Uterus (tissue), 4 donors: ENCODE measurements around the gene ASB10. TPM values are rescaled to one million over a fixed set of nuclear protein-coding genes. Genes with fewer than 3 reads are reported as not detected.

Experiments
- DNase-seq, 2 donors: peaks; one replicate each; pipeline ENCODE4 v3.0.0-alpha.2; 2019 to 2020
- H3K27ac ChIP-seq, 2 donors: fragments of 200-600 bp; sonication (generic); 1 replicate in 1 of 2; 2 replicates in 1 of 2; pipeline ENCODE4 v1.5.1; 2016 to 2018
- H3K27me3 ChIP-seq, 2 donors: fragments of 200-600 bp; sonication (generic); one replicate each; pipeline ENCODE4 v1.5.1; 2018 to 2019; ENCODE audit warnings: control low read depth in 1 of 2
- H3K36me3 ChIP-seq, 2 donors: fragments of 200-600 bp; sonication (generic); one replicate each; pipeline ENCODE4 v1.5.1; 2019; ENCODE audit warnings: control low read depth in 1 of 2
- H3K4me1 ChIP-seq, 2 donors: fragments of 200-600 bp; sonication (generic); one replicate each; pipeline ENCODE4 v1.5.1; 2018 to 2019; ENCODE audit warnings: control low read depth in 1 of 2
- H3K4me3 ChIP-seq, 2 donors: fragments of 200-600 bp; sonication (generic); 1 replicate in 1 of 2; 2 replicates in 1 of 2; pipeline ENCODE4 v1.5.1; 2018 to 2019; ENCODE audit warnings: mild to moderate bottlenecking in 1 of 2
- H3K9me3 ChIP-seq, 2 donors: fragments of 200-600 bp; sonication (generic); one replicate each; pipeline ENCODE4 v1.5.1; 2019; ENCODE audit warnings: control low read depth in 1 of 2
- CTCF ChIP-seq, 4 experiments: fragments of 200-600 bp in 2 of 4; fragments of 450-650 bp in 2 of 4; sonication (generic) in 2 of 4; IDR thresholded peaks; one replicate each; pipeline ENCODE4 v1.5.1; 2016 to 2019; ENCODE audit warnings: antibody characterized with exemption in 4 of 4, mild to moderate bottlenecking in 2 of 4, moderate library complexity in 1 of 4
- POLR2A ChIP-seq, 2 donors: fragments of 450-650 bp; IDR thresholded peaks; one replicate each; pipeline ENCODE4 v1.6.1; 2016; ENCODE audit warnings: antibody characterized with exemption in 2 of 2, mild to moderate bottlenecking in 1 of 2, moderate library complexity in 1 of 2
- intact Hi-C: fragments of 100-400 bp; cut with DNase I; formaldehyde crosslinking; loops from one replicate; pipeline ENCODE4 v1.15.1; 2023; ENCODE audit warnings: low total_unique reads
- total RNA-seq, 4 donors: library from RNA; depleted of rRNA in 3 of 4; stranded (reverse); fragments of >200 nt in 3 of 4; gene quantifications; one replicate each; pipeline versions ENCODE4 v1.1.0 to v1.2.4, GENCODE V29; 2014 to 2023
- donor health status: DM: yes; HTN: yes; CAD: no.

Gene ASB10
- total RNA-seq, 4 donors from 2014 or later = not detected

DNA sequence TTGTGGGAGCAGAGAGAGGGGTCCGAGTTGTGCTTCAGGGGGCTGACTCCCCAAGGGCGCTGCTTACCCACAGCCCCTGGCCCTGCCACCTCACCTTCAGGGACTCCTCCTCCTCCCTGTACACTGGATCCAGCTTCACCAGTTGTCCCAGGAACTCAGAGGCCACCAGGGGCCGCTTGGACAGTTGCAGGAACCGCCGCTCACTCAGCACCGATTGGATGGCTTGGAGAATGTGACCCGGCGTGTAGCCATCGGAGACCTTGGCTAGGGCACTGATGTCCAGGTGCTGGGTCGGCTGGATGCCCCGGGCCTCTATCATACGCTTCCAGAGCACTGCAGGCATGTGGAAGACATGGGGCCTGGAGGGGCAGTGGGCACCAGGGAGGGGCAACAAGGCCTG lies 4.5 kb upstream of the ASB10 start:
- Histone ChIP-seq H3K4me1 (no peaks in the 10 kb centered on the region), H3K27me3 (no peaks in the 10 kb centered on the region), H3K9me3 (no peaks in the 10 kb centered on the region), H3K36me3 (no peaks in the 10 kb centered on the region), H3K4me3 (no peak overlapping the region), H3K27ac (no peak overlapping the region)
- intact Hi-C loops = loop anchor here (10.0 kb wide), 1 partner anchor 47 kb away; no protein-coding TSS in a partner anchor
- no peak for DNase-seq
- TF ChIP-seq POLR2A (IDR thresholded peaks at IDR 0.05) = no peak

- Histone ChIP-seq H3K9me3 (no peaks in the 10 kb centered on the region), H3K27me3 (no peaks in the 10 kb centered on the region), H3K36me3 (no peaks in the 10 kb centered on the region), H3K27ac (no peak overlapping the region), H3K4me3 (no peak overlapping the region), H3K4me1 (no peaks in the 10 kb centered on the region)
- no peak for DNase-seq
- no peak for TF ChIP-seq CTCF (IDR thresholded peaks at IDR 0.05)
- no peak for TF ChIP-seq POLR2A (IDR thresholded peaks at IDR 0.05)
- intact Hi-C loops = no loop called here
Observed at GRCh38 chr7:151189038-151189437, 2.0 kb upstream of the ASB10 start.

GRCh38 chr7:151188252-151188542 lies 1.1 kb upstream of the ASB10 start:
- TF ChIP-seq CTCF (IDR thresholded peaks at IDR 0.05) = no peak
- TF ChIP-seq POLR2A (IDR thresholded peaks at IDR 0.05) = no peak
- intact Hi-C loops = no loop called here

DNA sequence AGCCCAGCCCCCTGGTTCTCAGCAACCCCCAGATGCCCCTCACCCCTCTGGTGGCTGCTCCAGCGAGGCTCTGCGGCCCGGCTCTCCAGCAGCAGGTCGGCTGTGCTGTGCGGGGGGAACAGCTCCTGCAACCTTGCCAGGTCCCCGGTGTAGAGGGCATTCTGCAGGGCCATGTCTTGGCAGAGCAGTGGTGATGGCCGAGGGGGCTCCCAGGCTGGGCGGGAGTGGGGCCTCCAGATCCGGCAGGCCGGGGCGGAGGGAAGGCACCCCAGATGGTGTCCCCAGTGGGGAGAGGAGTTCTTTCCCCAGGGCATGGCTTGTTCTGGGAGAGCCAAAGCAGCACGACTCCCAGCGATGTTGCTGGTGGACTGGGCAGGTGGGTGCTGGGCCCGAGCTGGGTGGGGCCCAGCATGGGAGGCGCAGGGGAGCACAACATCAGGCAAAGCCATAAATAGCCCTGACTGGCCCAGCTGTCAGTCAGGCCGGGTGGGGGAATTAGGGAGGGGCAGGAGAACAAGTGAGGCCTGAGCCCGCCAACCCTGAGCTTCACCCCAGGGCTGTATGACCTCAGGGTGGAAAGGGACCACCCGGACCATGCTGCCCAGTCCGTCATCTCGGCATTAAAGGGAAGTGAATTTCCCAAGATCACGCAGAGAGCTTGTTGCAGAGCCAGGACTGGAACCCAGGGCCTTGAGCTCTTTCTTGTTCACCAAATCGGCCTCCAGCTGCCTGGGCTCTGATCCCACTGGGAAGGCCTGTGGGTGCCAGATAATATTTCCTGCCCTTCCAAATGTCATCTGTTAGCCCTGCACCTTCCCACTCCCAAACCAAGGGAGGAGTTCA lies 580 bp upstream of the ASB10 start:
- DNase-seq = no peak
- H3K27me3 ChIP-seq = no peaks in the 10 kb centered on the region
- no peak overlapping the region for H3K4me3 ChIP-seq
- H3K36me3 ChIP-seq = no peaks in the 10 kb centered on the region
- H3K9me3 ChIP-seq = no peaks in the 10 kb centered on the region
- no peaks in the 10 kb centered on the region for H3K4me1 ChIP-seq
- no peak overlapping the region for H3K27ac ChIP-seq
- TF ChIP-seq POLR2A (IDR thresholded peaks at IDR 0.05) = no peak
- no peak for TF ChIP-seq CTCF (IDR thresholded peaks at IDR 0.05)
- intact Hi-C loops = no loop called here

More at GRCh38 chr7:151188252-151188542, 1.1 kb upstream of the ASB10 start:
- H3K36me3 ChIP-seq = no peaks in the 10 kb centered on the region
- H3K27me3 ChIP-seq = no peaks in the 10 kb centered on the region
- DNase-seq = no peak
- no peaks in the 10 kb centered on the region for H3K4me1 ChIP-seq
- no peak overlapping the region for H3K4me3 ChIP-seq
- H3K27ac ChIP-seq = no peak overlapping the region
- no peaks in the 10 kb centered on the region for H3K9me3 ChIP-seq

DNA sequence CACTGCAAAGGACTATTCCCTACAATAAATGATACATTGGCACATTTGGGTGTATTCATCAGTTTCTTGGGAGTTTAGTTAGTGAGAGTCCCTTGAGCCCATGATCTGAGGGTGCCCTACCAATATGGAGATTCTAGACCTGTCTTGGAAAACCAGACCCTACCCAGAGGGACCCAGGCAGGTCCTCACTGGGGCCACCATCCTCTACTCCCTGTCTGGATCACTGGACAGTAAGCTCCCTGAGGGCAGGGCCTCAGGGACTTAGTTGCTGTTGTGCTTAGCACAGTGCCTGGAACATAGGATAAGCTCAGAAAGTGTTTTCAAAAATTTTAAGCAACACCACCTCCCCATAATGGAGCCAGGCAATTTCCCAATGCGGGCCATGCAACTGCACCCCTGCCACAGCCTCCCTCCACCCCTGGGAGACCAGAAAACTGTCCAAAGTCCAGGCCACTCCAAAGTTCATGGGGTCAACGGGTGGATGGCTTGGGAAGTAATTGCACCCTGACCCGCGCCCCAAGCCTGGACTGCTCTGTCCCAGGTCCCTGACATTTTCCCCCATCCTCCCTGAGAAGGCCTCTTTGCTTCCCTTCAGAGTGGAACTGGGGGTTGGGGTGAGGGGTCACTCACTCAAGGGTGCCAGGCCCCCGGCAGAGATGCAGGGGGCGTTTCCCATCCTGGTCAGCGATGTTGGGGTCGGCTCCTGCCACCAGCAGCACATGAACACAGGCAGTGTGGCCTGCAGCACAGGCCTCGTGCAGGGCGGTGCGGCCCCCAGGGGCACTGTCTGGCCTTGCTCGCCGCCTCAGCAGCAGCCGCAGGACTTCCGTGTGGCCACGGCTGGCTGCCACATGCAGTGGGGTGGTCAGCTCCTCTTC lies 1.0 kb downstream of the ASB10 start:
- no peaks in the 10 kb centered on the region for H3K36me3 ChIP-seq
- TF ChIP-seq CTCF (IDR thresholded peaks at IDR 0.05) (no peak), POLR2A (IDR thresholded peaks at IDR 0.05) (no peak)
- no peak overlapping the region for H3K27ac ChIP-seq
- intact Hi-C loops = no loop called here
- DNase-seq = no peak
- H3K4me1 ChIP-seq = no peaks in the 10 kb centered on the region
- no peaks in the 10 kb centered on the region for H3K27me3 ChIP-seq
- H3K4me3 ChIP-seq = no peak overlapping the region
- no peaks in the 10 kb centered on the region for H3K9me3 ChIP-seq
